Measurements from ENCODE around the gene ZNF354B. TPM values are rescaled to one million over a fixed set of nuclear protein-coding genes. Genes with fewer than 3 reads are reported as not detected.

The ZNF354B gene
- total and polyA plus RNA-seq, 2 of the 13 experiments (the other 11 are each of a cell fraction or from before 2014, with no cell fraction given), result 7.8 to 10.3 TPM

GRCh38 chr5:178817506-178817905, 42.2 kb upstream of the ZNF354B start:
- Histone ChIP-seq H3K4me1 (ENCODE audit: insufficient read depth, low read length) (no peaks in the 10 kb centered on the region), H3K36me3 (replicated peaks in 1 of 2; ENCODE audit: control insufficient read depth in 1 of 2, insufficient read depth in 2 of 2, low read length in 2 of 2) (no peaks in the 10 kb centered on the region), H3K27ac (ENCODE audit: extremely low read length, insufficient read depth, low read length) (no peak overlapping the region), H3K9me3 (ENCODE audit: low read length) (no peaks in the 10 kb centered on the region), H2AFZ (ENCODE audit: low read length) (no peak overlapping the region), H3K27me3 (ENCODE audit: control insufficient read depth in 1 of 2, insufficient read depth in 2 of 2, low read length in 2 of 2) (peaks cover 0 to 3% of the 10 kb centered on the region in 2 experiments; a peak in 2 of 5 replicates), H3K4me3 (replicated peaks in 1 of 3; ENCODE audit: insufficient read depth in 1 of 3, low read depth in 2 of 3, low read length in 3 of 3) (no peak overlapping the region), H4K20me1 (ENCODE audit: insufficient read depth, low read length) (no peaks in the 10 kb centered on the region), H3K4me2 (ENCODE audit: low read depth, low read length) (no peak overlapping the region), H3K9ac (ENCODE audit: insufficient read depth, low read depth, low read length) (no peak overlapping the region), H3K79me2 (ENCODE audit: insufficient read depth, low read length) (no peaks in the 10 kb centered on the region)
- ATAC-seq (no peak), FAIRE-seq (no peak), DNase-seq (ENCODE audit: low spot score) (no peak)
- WGBS (ENCODE audit: low lambda C conversion rate), result 60% methylated on average over 2 of the region's 8 CpGs
- intact Hi-C loops (cut with micrococcal nuclease; ENCODE audit: unreplicated experiment) (no loop called here), in situ Hi-C loops (cut with HindIII; ENCODE audit: extremely low pct_ligation_motif_present, low pct_unique_long_range_greater_than_20kb) (no loop called here)
- CTCF ChIA-PET (ENCODE audit: low intra/inter-chr PET ratio, low total read pairs), result interaction anchor here (0.9 kb wide), 1 partner anchor 538 kb away, joined by 3 read pairs; no protein-coding TSS in a partner anchor
- TF ChIP-seq ZNF24 (IDR thresholded peaks at IDR 0.05), result no peak
- TF ChIP-seq NPAS2 (CRISPR knock-in tag; IDR thresholded peaks at IDR 0.05; ENCODE audit: borderline replicate concordance), result no peak
- no peak for TF ChIP-seq RAD21 (CRISPR knock-in tag; IDR thresholded peaks at IDR 0.05)
- TF ChIP-seq ZNF253 (CRISPR knock-in tag; IDR thresholded peaks at IDR 0.05; ENCODE audit: borderline replicate concordance), result no peak
- no peak for TF ChIP-seq BRF2 (CRISPR knock-in tag; IDR thresholded peaks at IDR 0.05)
- no peak for TF ChIP-seq E2F2 (CRISPR knock-in tag; IDR thresholded peaks at IDR 0.05; ENCODE audit: borderline replicate concordance)
- TF ChIP-seq NFE2 (CRISPR knock-in tag; IDR thresholded peaks at IDR 0.05), result no peak
- TF ChIP-seq ZSCAN20 (CRISPR knock-in tag; IDR thresholded peaks at IDR 0.05; ENCODE audit: borderline replicate concordance), result no peak
- no peak for TF ChIP-seq CBFB (CRISPR knock-in tag; IDR thresholded peaks at IDR 0.05)
- TF ChIP-seq NCOR1 (IDR thresholded peaks at IDR 0.05; ENCODE audit: borderline replicate concordance, low read length), result no peak
- no peak for TF ChIP-seq ZNF3 (CRISPR knock-in tag; IDR thresholded peaks at IDR 0.05)
- TF ChIP-seq FUBP1 (CRISPR knock-in tag; IDR thresholded peaks at IDR 0.05; ENCODE audit: borderline replicate concordance), result no peak
- no peak for TF ChIP-seq SMYD3 (CRISPR knock-in tag; IDR thresholded peaks at IDR 0.05)
- no TSS peak for BruUV-seq (replicated peaks)
- POLR2A ChIA-PET, result no interaction called here

Data from HepG2 (cell line).